Kidney (tissue), 14 donors: Measurements from ENCODE around the gene COL10A1. TPM values are rescaled to one million over a fixed set of nuclear protein-coding genes. Genes with fewer than 3 reads are reported as not detected.

Experiments
- DNase-seq, 5 donors: peaks; one replicate each; pipeline ENCODE4 v3.0.0-alpha.2; 2013 to 2020
- FAIRE-seq: peaks from 2 replicates; lab custom pipeline; 2012; peaks lifted over from hg19 to GRCh38; lab: Jason Lieb, UNC
- H3K27ac ChIP-seq, 2 donors: one replicate each; pipeline ENCODE4 v1.7.0; 2013; ENCODE audit warnings: low read depth in 2 of 2, low read length in 2 of 2, inconsistent platforms in 1 of 2
- H3K27me3 ChIP-seq: one replicate; pipeline ENCODE4 v1.7.1; 2013; ENCODE audit warnings: low read length, inconsistent platforms; ENCODE audit not compliant: control insufficient read depth, insufficient read depth
- H3K36me3 ChIP-seq, 3 donors: one replicate each; pipeline versions ENCODE4 v1.7.0 to v1.7.1; 2013; ENCODE audit warnings: low read length in 3 of 3, control low read depth in 1 of 3, inconsistent platforms in 1 of 3; ENCODE audit not compliant: insufficient read depth in 3 of 3, control insufficient read depth in 2 of 3
- H3K4me1 ChIP-seq, 3 donors: one replicate each; pipeline versions ENCODE4 v1.7.0 to v1.7.1; 2013; ENCODE audit warnings: low read length in 3 of 3, inconsistent platforms in 1 of 3, low read depth in 1 of 3; ENCODE audit not compliant: control insufficient read depth in 2 of 3, insufficient read depth in 2 of 3
- H3K4me3 ChIP-seq, 3 donors: one replicate each; pipeline versions ENCODE4 v1.7.0 to v1.8.1; 2013; ENCODE audit warnings: low read length in 3 of 3, control low read depth in 1 of 3, inconsistent platforms in 1 of 3
- H3K9ac ChIP-seq, 3 donors: one replicate each; pipeline versions ENCODE4 v1.7.0 to v1.7.1; 2013; ENCODE audit warnings: low read length in 3 of 3, control low read depth in 1 of 3, inconsistent platforms in 1 of 3
- H3K9me3 ChIP-seq, 3 donors: one replicate each; pipeline versions ENCODE4 v1.7.0 to v1.7.1; 2013; ENCODE audit warnings: low read length in 3 of 3, control low read depth in 1 of 3, inconsistent platforms in 1 of 3; ENCODE audit not compliant: control insufficient read depth in 2 of 3, insufficient read depth in 1 of 3
- CTCF ChIP-seq: IDR thresholded peaks from 3 replicates; pipeline ENCODE4 v1.5.1; 2012; ENCODE audit warnings: mild to moderate bottlenecking, moderate library complexity, borderline replicate concordance; ENCODE audit not compliant: insufficient read depth; ENCODE audit errors: extremely low read depth
- intact Hi-C: fragments of 100-400 bp; cut with DNase I; formaldehyde crosslinking; loops from one replicate; pipeline ENCODE4 v1.11.1; 2022
- polyA plus RNA-seq: library from polyadenylated mRNA; stranded (reverse); fragments of 350-450 nt; fragmentation: Illumina TruSeq; extraction: RNeasy Lipid Tissue Mini Kit (QIAGEN cat#74804); gene quantifications from one replicate; pipeline ENCODE4 v1.2.3, GENCODE V29; 2014; ENCODE audit warnings: low read depth, low replicate concordance; ENCODE audit not compliant: insufficient read depth
- total RNA-seq: library from RNA; stranded (reverse); fragmentation: NEBNext Ultra II Directional; extraction: Animal tissue kit (Norgen Biotek cat#: 25700); gene quantifications from one replicate; pipeline ENCODE4 v1.2.1, GENCODE V29; 2021
- donor health status: control.
- donor health status: control.
- donor health status: control.
- donor health status: control.
- donor health status: control.
- donor health status: DM: yes; HTN: yes; CAD: no.
- donor health status: Normal renal cell carcinoma (clear cell type).

COL10A1 gene
- total and polyA plus RNA-seq, 2 donors from 2014 or later, result 0.50 TPM; not detected in 1

GRCh38 chr6:116078945-116079344, 47.0 kb downstream of the COL10A1 start:
- no peak for FAIRE-seq
- intact Hi-C loops, result no loop called here

GRCh38 chr6:116078522-116078921, 47.4 kb downstream of the COL10A1 start:
- no peak overlapping the region for H3K27ac ChIP-seq
- no peak overlapping the region for H3K9ac ChIP-seq
- FAIRE-seq (no peak), DNase-seq (no peak)
- no peaks in the 10 kb centered on the region for H3K4me1 ChIP-seq
- no peak overlapping the region for H3K4me3 ChIP-seq
- no peaks in the 10 kb centered on the region for H3K36me3 ChIP-seq
- no peak for TF ChIP-seq CTCF
- no peaks in the 10 kb centered on the region for H3K27me3 ChIP-seq
- H3K9me3 ChIP-seq, result no peaks in the 10 kb centered on the region
- intact Hi-C loops, result no loop called here

More at GRCh38 chr6:116078945-116079344, 47.0 kb downstream of the COL10A1 start:
- H3K27ac ChIP-seq, result no peak overlapping the region
- no peaks in the 10 kb centered on the region for H3K36me3 ChIP-seq
- no peaks in the 10 kb centered on the region for H3K4me1 ChIP-seq
- H3K4me3 ChIP-seq, result no peak overlapping the region
- no peak overlapping the region for H3K9ac ChIP-seq
- no peak for DNase-seq
- H3K27me3 ChIP-seq, result no peaks in the 10 kb centered on the region
- no peaks in the 10 kb centered on the region for H3K9me3 ChIP-seq
- TF ChIP-seq CTCF, result no peak

GRCh38 chr6:116074732-116075390, 51.1 kb downstream of the COL10A1 start:
- H3K9ac ChIP-seq, result no peak overlapping the region
- H3K9me3 ChIP-seq, result no peaks in the 10 kb centered on the region
- no peaks in the 10 kb centered on the region for H3K36me3 ChIP-seq
- TF ChIP-seq CTCF, result no peak
- H3K4me1 ChIP-seq, result no peaks in the 10 kb centered on the region
- no peak for DNase-seq
- H3K27me3 ChIP-seq, result no peaks in the 10 kb centered on the region
- H3K4me3 ChIP-seq, result no peak overlapping the region
- intact Hi-C loops, result no loop called here
- no peak for FAIRE-seq
- no peak overlapping the region for H3K27ac ChIP-seq
